Endothelial cell of umbilical vein (primary cell): ENCODE measurements around the gene SRP68.

Experiments
- CTCF ChIP-seq, 2 donors: IDR thresholded peaks; 1 replicate in 1 of 2; 2 replicates in 1 of 2; pipeline ENCODE4 v1.5.1; 2011; ENCODE audit warnings: low read length in 2 of 2, mild to moderate bottlenecking in 2 of 2, moderate library complexity in 2 of 2, control low read depth in 1 of 2, inconsistent platforms in 1 of 2, low read depth in 1 of 2; ENCODE audit not compliant: insufficient read depth in 1 of 2; ENCODE audit errors: extremely low read depth in 1 of 2
- EZH2 ChIP-seq: IDR thresholded peaks from 2 replicates; pipeline ENCODE4 v1.6.1; 2012; ENCODE audit warnings: borderline replicate concordance, low read depth, mild to moderate bottlenecking, moderate library complexity, low read length, inconsistent platforms; ENCODE audit not compliant: severe bottlenecking
- FOS ChIP-seq: IDR thresholded peaks from 2 replicates; pipeline ENCODE4 v1.6.1; 2011; ENCODE audit warnings: mild to moderate bottlenecking, low read length, moderate library complexity, borderline replicate concordance; ENCODE audit not compliant: insufficient read depth
- GATA2 ChIP-seq: IDR thresholded peaks from 2 replicates; pipeline ENCODE4 v1.7.0; 2011; ENCODE audit warnings: low read depth, mild to moderate bottlenecking, moderate library complexity, mixed read lengths, low read length; ENCODE audit not compliant: insufficient read length, insufficient read depth
- JUN ChIP-seq: IDR thresholded peaks from 2 replicates; pipeline ENCODE4 v1.6.1; 2011; ENCODE audit warnings: borderline replicate concordance, low read depth; ENCODE audit not compliant: insufficient read length, insufficient read depth
- MAX ChIP-seq: IDR thresholded peaks from 2 replicates; pipeline ENCODE4 v1.6.1; 2011; ENCODE audit not compliant: insufficient read depth, insufficient read length
- POLR2A ChIP-seq: IDR thresholded peaks from 2 replicates; pipeline ENCODE4 v1.6.1; 2012; ENCODE audit warnings: low read depth, mild to moderate bottlenecking, control low read depth, low read length
- POLR2AphosphoS5 ChIP-seq: IDR thresholded peaks from 2 replicates; pipeline ENCODE4 v1.6.1; 2012; ENCODE audit warnings: low read depth, mild to moderate bottlenecking, control low read depth, low read length, moderate library complexity; ENCODE audit not compliant: insufficient read depth

GRCh38 chr17:76080768-76081287 is 8.5 kb upstream of the SRP68 start:
- TF ChIP-seq CTCF (IDR thresholded peaks at IDR 0.05; ENCODE audit: extremely low read depth in 1 of 2, insufficient read depth in 1 of 2, low read depth in 1 of 2, low read length in 2 of 2) (no peak), EZH2 (no peak), JUN (no peak), POLR2A (no peak), MAX (no peak), FOS (no peak), GATA2 (no peak), POLR2AphosphoS5 (no peak)
